HEK293 (cell line): ENCODE data around the gene TTC13.

Experiments
- CTCF ChIA-PET: fragments of 350-600 bp; formaldehyde crosslinking; extraction: SDS; loops from one replicate; lab custom pipeline; 2021; ENCODE audit warnings: antibody characterized with exemption; lab: Yijun Ruan, JAX
- POLR2A ChIA-PET: fragments of 300-600 bp; formaldehyde crosslinking; extraction: SDS; loops from one replicate; lab custom pipeline; 2020; ENCODE audit warnings: antibody characterized with exemption, inconsistent platforms; lab: Yijun Ruan, JAX
- H3K27ac ChIP-seq: fragments of 200-500 bp; sonication (Bioruptor generic); 2 replicates; pipeline ENCODE4 v1.5.1; 2014; ENCODE audit warnings: low read depth, low read length, control low read depth, inconsistent platforms; ENCODE audit errors: extremely low read depth
- H3K36me3 ChIP-seq, 2 experiments: fragments of 200-500 bp in 1 of 2; sonication (Bioruptor generic) in 1 of 2; 1 replicate in 1 of 2; 2 replicates in 1 of 2; pipeline ENCODE4 v1.5.1; 2014 to 2017; ENCODE audit warnings: inconsistent platforms in 2 of 2, low read length in 2 of 2; ENCODE audit not compliant: control insufficient read depth in 2 of 2, insufficient read depth in 1 of 2
- H3K4me1 ChIP-seq: fragments of 200-500 bp; sonication (Bioruptor generic); 2 replicates; pipeline ENCODE4 v1.5.1; 2014; ENCODE audit warnings: mild to moderate bottlenecking, low read length, inconsistent platforms; ENCODE audit not compliant: control insufficient read depth, insufficient read depth
- H3K4me3 ChIP-seq: 2 replicates; pipeline ENCODE4 v1.5.1; 2011; ENCODE audit warnings: low read depth, mild to moderate bottlenecking, control low read depth, low read length, moderate library complexity
- H3K9me3 ChIP-seq: fragments of 200-500 bp; sonication (Bioruptor generic); 2 replicates; pipeline ENCODE4 v1.5.1; 2014; ENCODE audit warnings: low read depth, low read length, inconsistent platforms; ENCODE audit not compliant: control insufficient read depth, insufficient read depth
- EGR2 ChIP-seq: fragments of 450-650 bp; formaldehyde crosslinking; IDR thresholded peaks from 2 replicates; pipeline ENCODE4 v1.5.1; 2016; ENCODE audit warnings: low read depth, missing biosample characterization, missing genetic modification characterization
- KLF16 ChIP-seq: fragments of 450-650 bp; formaldehyde crosslinking; IDR thresholded peaks from 2 replicates; pipeline ENCODE4 v1.5.1; 2017; ENCODE audit warnings: missing biosample characterization, missing genetic modification characterization
- RBAK ChIP-seq: fragments of 450-650 bp; formaldehyde crosslinking; IDR thresholded peaks from 2 replicates; pipeline ENCODE4 v1.5.1; 2016; ENCODE audit warnings: missing biosample characterization, missing genetic modification characterization
- SALL2 ChIP-seq: fragments of 450-650 bp; formaldehyde crosslinking; IDR thresholded peaks from 2 replicates; pipeline ENCODE4 v1.5.0; 2017; ENCODE audit warnings: missing biosample characterization, mild to moderate bottlenecking, missing genetic modification characterization, borderline replicate concordance
- SCRT1 ChIP-seq: fragments of 450-650 bp; formaldehyde crosslinking; IDR thresholded peaks from 2 replicates; pipeline ENCODE4 v1.5.1; 2016; ENCODE audit warnings: missing biosample characterization, missing genetic modification characterization, borderline replicate concordance
- WT1 ChIP-seq: fragments of 450-650 bp; formaldehyde crosslinking; IDR thresholded peaks from 2 replicates; pipeline ENCODE4 v1.5.1; 2016; ENCODE audit warnings: missing biosample characterization, missing genetic modification characterization
- ZBTB17 ChIP-seq: fragments of 450-650 bp; formaldehyde crosslinking; IDR thresholded peaks from 2 replicates; pipeline ENCODE4 v1.5.1; 2016; ENCODE audit warnings: missing biosample characterization, missing genetic modification characterization
- ZFHX2 ChIP-seq: fragments of 450-650 bp; formaldehyde crosslinking; conservative IDR thresholded peaks from 2 replicates; pipeline ENCODE4 v1.5.1; 2016; ENCODE audit warnings: missing biosample characterization, missing genetic modification characterization
- ZFP41 ChIP-seq: fragments of 450-650 bp; formaldehyde crosslinking; IDR thresholded peaks from 2 replicates; pipeline ENCODE4 v1.5.1; 2016; ENCODE audit warnings: missing biosample characterization, missing genetic modification characterization, borderline replicate concordance
- ZIC2 ChIP-seq: fragments of 450-650 bp; formaldehyde crosslinking; IDR thresholded peaks from 2 replicates; pipeline ENCODE4 v1.5.1; 2016; ENCODE audit warnings: missing biosample characterization, missing genetic modification characterization
- ZNF114 ChIP-seq: fragments of 450-650 bp; formaldehyde crosslinking; IDR thresholded peaks from 2 replicates; pipeline ENCODE4 v1.5.0; 2017; ENCODE audit warnings: missing biosample characterization, missing genetic modification characterization
- ZNF146 ChIP-seq: fragments of 450-650 bp; formaldehyde crosslinking; IDR thresholded peaks from 2 replicates; pipeline ENCODE4 v1.5.1; 2016; ENCODE audit warnings: missing biosample characterization, missing genetic modification characterization
- ZNF2 ChIP-seq: fragments of 450-650 bp; formaldehyde crosslinking; IDR thresholded peaks from 2 replicates; pipeline ENCODE4 v1.5.1; 2016; ENCODE audit warnings: missing biosample characterization, missing genetic modification characterization
- ZNF202 ChIP-seq: fragments of 450-650 bp; formaldehyde crosslinking; IDR thresholded peaks from 2 replicates; pipeline ENCODE4 v1.5.1; 2016; ENCODE audit warnings: missing biosample characterization, missing genetic modification characterization, borderline replicate concordance
- ZNF214 ChIP-seq: fragments of 450-650 bp; formaldehyde crosslinking; IDR thresholded peaks from 2 replicates; pipeline ENCODE4 v1.5.1; 2017; ENCODE audit warnings: missing biosample characterization, mild to moderate bottlenecking, missing genetic modification characterization, borderline replicate concordance
- ZNF248 ChIP-seq: fragments of 450-650 bp; formaldehyde crosslinking; IDR thresholded peaks from 2 replicates; pipeline ENCODE4 v1.5.1; 2017; ENCODE audit warnings: missing biosample characterization, missing genetic modification characterization
- ZNF302 ChIP-seq: fragments of 450-650 bp; formaldehyde crosslinking; IDR thresholded peaks from 2 replicates; pipeline ENCODE4 v1.5.1; 2016; ENCODE audit warnings: missing biosample characterization, missing genetic modification characterization, low read depth
- ZNF354C ChIP-seq: fragments of 450-650 bp; formaldehyde crosslinking; IDR thresholded peaks from 2 replicates; pipeline ENCODE4 v1.5.1; 2016; ENCODE audit warnings: missing biosample characterization, missing genetic modification characterization, low read depth, borderline replicate concordance
- ZNF558 ChIP-seq: fragments of 450-650 bp; formaldehyde crosslinking; IDR thresholded peaks from 2 replicates; pipeline ENCODE4 v1.5.1; 2016; ENCODE audit warnings: missing biosample characterization, missing genetic modification characterization
- ZNF561 ChIP-seq: fragments of 450-650 bp; IDR thresholded peaks from 2 replicates; pipeline ENCODE4 v1.5.1; 2018; ENCODE audit warnings: missing biosample characterization, missing genetic modification characterization, borderline replicate concordance
- ZNF600 ChIP-seq: fragments of 450-650 bp; formaldehyde crosslinking; IDR thresholded peaks from 2 replicates; pipeline ENCODE4 v1.5.1; 2016; ENCODE audit warnings: missing biosample characterization, missing genetic modification characterization
- ZNF677 ChIP-seq: fragments of 450-650 bp; IDR thresholded peaks from 2 replicates; pipeline ENCODE4 v1.5.0; 2018; ENCODE audit warnings: missing biosample characterization, mild to moderate bottlenecking, missing genetic modification characterization, moderate library complexity
- ZNF776 ChIP-seq: fragments of 450-650 bp; formaldehyde crosslinking; IDR thresholded peaks from 2 replicates; pipeline ENCODE4 v1.5.0; 2017; ENCODE audit warnings: missing biosample characterization, missing genetic modification characterization, borderline replicate concordance
- ZNF830 ChIP-seq: fragments of 450-650 bp; IDR thresholded peaks from 2 replicates; pipeline ENCODE4 v1.5.0; 2018; ENCODE audit warnings: missing biosample characterization, missing genetic modification characterization, low read depth, mild to moderate bottlenecking, moderate library complexity
- ZXDB ChIP-seq: fragments of 450-650 bp; formaldehyde crosslinking; IDR thresholded peaks from 2 replicates; pipeline ENCODE4 v1.5.1; 2016; ENCODE audit warnings: missing biosample characterization, missing genetic modification characterization
- TF ChIP-seq, protein P1 (sequence below): fragments of 450-650 bp; formaldehyde crosslinking; IDR thresholded peaks from 2 replicates; pipeline ENCODE4 v1.5.1; 2017; ENCODE audit warnings: missing biosample characterization, missing genetic modification characterization

Gene TTC13

DNA sequence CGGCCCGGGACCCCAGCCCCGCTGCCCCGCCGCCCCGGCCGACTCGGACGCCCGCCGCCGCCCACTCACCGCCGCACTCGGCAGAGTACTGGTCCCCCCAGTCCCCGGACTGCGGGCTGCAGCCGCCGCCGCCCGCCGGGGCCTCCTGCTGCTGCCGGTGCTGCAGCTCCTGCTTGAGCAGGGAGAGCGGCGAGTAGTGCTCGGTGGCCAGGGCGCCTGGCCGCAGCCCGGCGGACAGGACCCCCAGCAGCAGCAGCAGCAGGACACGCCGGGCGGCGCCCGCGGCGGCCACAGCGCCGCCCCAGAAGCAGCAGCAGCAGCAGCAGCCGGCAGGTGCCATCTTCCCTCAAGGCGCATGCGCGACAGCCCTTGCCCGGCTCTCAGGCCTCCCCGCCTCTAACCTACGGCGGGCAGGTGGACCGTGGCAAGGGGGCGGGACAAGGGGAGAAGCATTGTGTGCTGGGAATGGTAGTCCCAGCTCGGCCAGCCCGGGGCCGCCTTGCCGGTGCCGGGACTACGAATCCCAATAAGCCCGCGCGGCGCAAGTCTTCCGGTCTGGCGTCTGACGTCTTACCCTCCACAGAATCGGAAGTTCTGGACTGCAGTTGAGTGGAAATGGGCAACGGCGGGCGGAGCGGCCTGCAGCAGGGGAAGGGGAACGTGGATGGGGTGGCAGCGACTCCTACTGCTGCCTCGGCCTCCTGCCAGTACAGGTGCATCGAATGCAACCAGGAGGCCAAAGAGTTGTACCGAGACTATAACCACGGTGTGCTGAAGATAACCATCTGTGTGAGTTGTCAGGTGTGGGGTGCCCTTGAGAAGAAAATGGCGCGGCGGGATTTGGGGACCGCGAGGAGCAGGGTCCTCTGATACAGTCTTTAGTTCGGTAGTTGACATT, at the start of gene TTC13, which contains the start of gene ARV1 (continued):
- TF ChIP-seq ZXDB (tag by site-specific recombination) (peak; percentile 100), ZNF354C (no peak), ZBTB17 (peak; percentile 99), WT1 (peak; percentile 57; the same call in 1 of the 2 replicates), KLF16 (tag by site-specific recombination) (peak; percentile 92), SCRT1 (tag by site-specific recombination) (no peak), ZNF830 (tag by site-specific recombination) (no peak)

DNA sequence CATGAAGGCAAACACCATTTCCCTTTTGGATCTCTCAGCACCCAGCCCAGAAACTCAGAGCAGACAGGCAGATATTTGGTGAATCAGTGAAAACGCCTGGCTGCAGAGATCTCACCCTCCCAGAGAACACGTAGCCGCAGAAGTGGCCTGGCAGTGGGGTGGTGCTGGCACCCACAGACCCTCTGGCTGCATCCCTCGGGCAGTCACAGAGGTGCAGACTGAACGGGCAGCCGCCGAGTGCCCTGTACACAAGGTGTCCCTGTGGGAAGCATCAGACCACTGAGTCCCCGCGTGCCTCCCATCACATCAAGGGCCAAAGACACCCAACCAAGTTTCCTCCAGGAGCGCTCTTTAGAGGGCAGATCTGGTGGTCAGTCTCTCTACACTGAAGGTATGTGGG, 49.3 kb upstream of the TTC13 start:
- ChIA-PET CTCF (interaction anchor here (0.7 kb wide), 1 partner anchor 13 kb away, joined by 3 read pairs; no protein-coding TSS in a partner anchor), POLR2A (no interaction called here)
- Histone ChIP-seq H3K4me1 (peaks cover 3% of the 10 kb centered on the region; the same call in 1 of the 2 replicates), H3K36me3 (peaks cover 0 to 15% of the 10 kb centered on the region in 2 experiments; a peak in 1 of 3 replicates), H3K4me3 (no peak overlapping the region), H3K27ac (no peak overlapping the region), H3K9me3 (no peaks in the 10 kb centered on the region)
- no peak for TF ChIP-seq RBAK
- TF ChIP-seq, protein P1, sequence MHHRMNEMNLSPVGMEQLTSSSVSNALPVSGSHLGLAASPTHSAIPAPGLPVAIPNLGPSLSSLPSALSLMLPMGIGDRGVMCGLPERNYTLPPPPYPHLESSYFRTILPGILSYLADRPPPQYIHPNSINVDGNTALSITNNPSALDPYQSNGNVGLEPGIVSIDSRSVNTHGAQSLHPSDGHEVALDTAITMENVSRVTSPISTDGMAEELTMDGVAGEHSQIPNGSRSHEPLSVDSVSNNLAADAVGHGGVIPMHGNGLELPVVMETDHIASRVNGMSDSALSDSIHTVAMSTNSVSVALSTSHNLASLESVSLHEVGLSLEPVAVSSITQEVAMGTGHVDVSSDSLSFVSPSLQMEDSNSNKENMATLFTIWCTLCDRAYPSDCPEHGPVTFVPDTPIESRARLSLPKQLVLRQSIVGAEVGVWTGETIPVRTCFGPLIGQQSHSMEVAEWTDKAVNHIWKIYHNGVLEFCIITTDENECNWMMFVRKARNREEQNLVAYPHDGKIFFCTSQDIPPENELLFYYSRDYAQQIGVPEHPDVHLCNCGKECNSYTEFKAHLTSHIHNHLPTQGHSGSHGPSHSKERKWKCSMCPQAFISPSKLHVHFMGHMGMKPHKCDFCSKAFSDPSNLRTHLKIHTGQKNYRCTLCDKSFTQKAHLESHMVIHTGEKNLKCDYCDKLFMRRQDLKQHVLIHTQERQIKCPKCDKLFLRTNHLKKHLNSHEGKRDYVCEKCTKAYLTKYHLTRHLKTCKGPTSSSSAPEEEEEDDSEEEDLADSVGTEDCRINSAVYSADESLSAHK (tag by site-specific recombination) = no peak
- TF ChIP-seq ZNF114 (tag by site-specific recombination) = no peak
- TF ChIP-seq EGR2 = no peak
- TF ChIP-seq ZNF302 (tag by site-specific recombination) = no peak
- TF ChIP-seq ZNF558 (tag by site-specific recombination) = no peak
- no peak for TF ChIP-seq SCRT1 (tag by site-specific recombination)
- no peak for TF ChIP-seq ZFP41 (tag by site-specific recombination)
- no peak for TF ChIP-seq ZNF214 (tag by site-specific recombination)
- no peak for TF ChIP-seq SALL2 (tag by site-specific recombination)
- TF ChIP-seq ZNF677 (tag by site-specific recombination) = no peak

DNA sequence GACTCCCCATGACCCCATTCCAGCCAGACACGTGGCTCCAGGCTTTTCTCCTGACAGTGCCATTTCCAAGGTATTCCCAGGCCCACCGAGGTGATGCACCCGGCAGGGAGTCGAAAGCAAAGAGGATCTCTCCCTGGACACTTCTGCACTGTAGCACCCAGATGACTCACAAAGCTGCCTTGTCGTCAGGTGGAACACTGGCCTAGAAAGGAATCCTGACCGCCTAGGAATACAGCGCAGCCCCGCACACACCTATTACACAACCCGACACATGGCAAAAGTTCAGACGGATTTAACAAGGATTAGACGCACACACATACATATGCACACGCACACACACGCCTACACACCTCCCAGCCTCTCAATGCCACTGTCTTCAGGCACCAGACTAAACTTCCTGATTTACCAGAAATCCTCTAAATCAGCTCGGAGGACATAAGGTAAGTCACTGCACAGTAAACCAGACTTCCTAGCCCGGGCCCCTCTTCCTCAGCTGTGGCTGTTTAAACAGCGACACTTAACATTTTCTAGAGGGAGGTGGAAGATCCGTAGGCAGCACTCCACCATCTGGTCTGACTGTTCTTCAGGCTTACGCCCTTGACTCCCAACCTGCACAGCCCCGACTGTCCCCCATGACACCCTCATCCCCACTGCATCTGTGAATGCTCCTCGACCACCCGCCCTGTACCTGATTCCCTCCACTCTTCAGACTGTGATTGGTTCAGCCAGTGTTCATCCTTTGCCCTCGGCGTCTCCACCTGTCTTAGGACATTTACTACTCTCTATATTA, 48.7 kb upstream of the TTC13 start:
- H3K4me1 ChIP-seq = no peaks in the 10 kb centered on the region
- H3K36me3 ChIP-seq = peaks cover 0 to 16% of the 10 kb centered on the region in 2 experiments; a peak in 1 of 3 replicates
- no peak overlapping the region for H3K27ac ChIP-seq
- no peak overlapping the region for H3K4me3 ChIP-seq
- H3K9me3 ChIP-seq = no peaks in the 10 kb centered on the region
- POLR2A ChIA-PET = no interaction called here
- peak; percentile 86 for TF ChIP-seq ZNF146
- peak; percentile 65; the same call in 1 of the 2 replicates for TF ChIP-seq ZNF600 (tag by site-specific recombination)
- no peak for TF ChIP-seq ZNF561 (tag by site-specific recombination)
- TF ChIP-seq ZNF202 = no peak
- TF ChIP-seq ZIC2 (tag by site-specific recombination) = 0 out of 2 replicates have a peak, but pooled peaks have one; percentile 24
- peak; percentile 67 for TF ChIP-seq EGR2
- no peak for TF ChIP-seq ZNF776 (tag by site-specific recombination)
- TF ChIP-seq ZNF2 (tag by site-specific recombination) = 0 out of 2 replicates have a peak, but pooled peaks have one; percentile 35
- TF ChIP-seq ZNF248 (tag by site-specific recombination) = no peak
- peak; percentile 82 for TF ChIP-seq ZFHX2 (tag by site-specific recombination)
- TF ChIP-seq, all 188 proteins: peak for 6
- CTCF ChIA-PET = interaction anchor here (0.6 kb wide), 1 partner anchor 43 kb away, joined by 5 read pairs; no protein-coding TSS in a partner anchor
